ENCODE data around the gene SAMD9.
A peak's percentile ranks its signal among the peaks of the same experiment; 100 is the strongest.

The SAMD9 gene

DNA sequence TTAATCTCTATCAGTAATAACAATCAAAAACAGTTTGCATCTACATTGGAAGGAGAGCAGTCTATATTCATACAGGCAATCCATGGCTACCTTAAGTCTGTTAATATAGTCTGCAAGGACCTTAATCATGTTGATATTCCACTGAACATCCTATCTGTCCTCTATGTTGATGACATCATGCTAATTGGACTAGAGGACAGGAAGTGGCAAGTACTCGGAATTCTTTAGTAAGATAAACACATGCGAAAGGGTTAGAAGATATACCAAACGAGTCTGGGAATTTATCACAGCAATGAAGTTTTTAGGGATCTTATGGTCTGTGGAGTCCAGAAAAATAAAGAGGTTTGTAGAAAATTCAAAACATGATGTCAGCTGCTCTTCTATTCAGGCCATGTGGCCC, 41.7 kb upstream of the SAMD9 start:
- no peak for TF ChIP-seq CTCF (IDR thresholded peaks at IDR 0.05; ENCODE audit: poor library complexity, severe bottlenecking)
- ATAC-seq (ENCODE audit: low read depth), result no peak

DNA sequence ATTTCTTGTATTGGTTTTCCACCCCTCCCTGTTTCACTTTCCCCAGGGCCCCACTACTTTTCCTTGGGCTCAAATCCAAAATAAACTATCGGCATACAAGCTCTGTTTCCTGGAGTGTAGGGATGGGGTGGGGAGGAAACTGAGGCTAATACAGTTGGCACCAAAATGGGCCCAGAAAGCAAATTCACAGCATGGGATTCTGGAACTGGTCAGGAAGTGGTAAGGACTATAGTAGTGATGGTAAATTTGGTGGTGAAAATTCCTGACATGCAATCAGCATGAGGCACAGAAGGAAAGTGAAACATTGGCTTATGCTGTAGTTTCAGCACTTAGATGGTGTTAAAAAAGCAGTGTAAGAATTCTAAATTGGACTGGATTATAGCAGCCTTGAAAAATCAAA, 39.1 kb upstream of the SAMD9 start:
- DNase-seq (ENCODE audit: low spot score), result no peak
- H3K27me3 ChIP-seq (ENCODE audit: insufficient read depth, poor library complexity, severe bottlenecking), result no peaks in the 10 kb centered on the region
- H3K36me3 ChIP-seq (ENCODE audit: low read depth), result no peaks in the 10 kb centered on the region
- no peak overlapping the region for H3K27ac ChIP-seq (ENCODE audit: poor library complexity, severe bottlenecking)
- ATAC-seq (ENCODE audit: low read depth), result no peak
- H3K9me3 ChIP-seq (ENCODE audit: severe bottlenecking), result peaks cover 1% of the 10 kb centered on the region
- H3K4me1 ChIP-seq (ENCODE audit: insufficient read depth, poor library complexity, severe bottlenecking), result no peaks in the 10 kb centered on the region
- no peak for TF ChIP-seq CTCF (IDR thresholded peaks at IDR 0.05; ENCODE audit: poor library complexity, severe bottlenecking)
- H3K4me3 ChIP-seq (ENCODE audit: severe bottlenecking), result no peak overlapping the region

More for the DNA sequence above, 41.7 kb upstream of the SAMD9 start:
- Histone ChIP-seq H3K27me3 (ENCODE audit: insufficient read depth, poor library complexity, severe bottlenecking) (no peaks in the 10 kb centered on the region), H3K9me3 (ENCODE audit: severe bottlenecking) (peaks cover 1% of the 10 kb centered on the region), H3K27ac (ENCODE audit: poor library complexity, severe bottlenecking) (no peak overlapping the region), H3K4me3 (ENCODE audit: severe bottlenecking) (no peak overlapping the region), H3K4me1 (ENCODE audit: insufficient read depth, poor library complexity, severe bottlenecking) (no peaks in the 10 kb centered on the region), H3K36me3 (ENCODE audit: low read depth) (no peaks in the 10 kb centered on the region)
- no peak for DNase-seq (ENCODE audit: low spot score)

DNA sequence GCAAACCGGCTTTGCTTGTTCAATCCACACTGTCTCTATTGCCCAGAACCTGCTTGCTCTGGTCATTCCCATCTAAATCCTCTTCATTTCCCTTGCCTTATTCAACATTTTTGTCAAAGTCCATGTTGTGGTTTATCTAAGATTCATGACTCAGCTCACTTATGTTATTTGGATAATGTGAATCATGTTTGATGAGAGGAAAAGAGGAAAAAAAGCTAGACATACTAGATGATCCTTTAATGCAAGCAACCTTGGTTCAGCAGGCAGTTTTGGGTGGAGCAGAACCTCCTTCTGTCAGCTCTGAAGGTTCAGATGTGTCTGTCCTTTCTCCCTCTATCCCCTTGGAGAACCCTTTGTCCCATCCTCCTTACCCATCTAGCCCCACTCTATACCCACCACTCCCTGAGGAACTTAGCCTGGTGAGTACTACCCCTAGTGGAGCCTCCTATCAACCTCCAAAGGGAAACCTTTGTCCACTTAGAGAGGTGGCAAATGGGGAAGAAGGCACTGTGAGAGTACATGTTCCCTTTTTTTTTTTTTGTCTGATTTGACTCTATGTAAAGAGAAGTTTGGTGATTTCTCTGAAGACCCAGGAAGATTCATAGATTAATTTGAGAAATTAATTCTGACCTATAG, 32.5 kb upstream of the SAMD9 start:
- H3K27ac ChIP-seq (ENCODE audit: poor library complexity, severe bottlenecking), result no peak overlapping the region

GRCh38 chr7:93148727-93149126, 30.9 kb upstream of the SAMD9 start:
- H3K36me3 ChIP-seq (ENCODE audit: low read depth), result no peaks in the 10 kb centered on the region
- no peaks in the 10 kb centered on the region for H3K27me3 ChIP-seq (ENCODE audit: insufficient read depth, poor library complexity, severe bottlenecking)
- no peak for ATAC-seq (ENCODE audit: low read depth)
- TF ChIP-seq CTCF (IDR thresholded peaks at IDR 0.05; ENCODE audit: poor library complexity, severe bottlenecking), result no peak
- H3K27ac ChIP-seq (ENCODE audit: poor library complexity, severe bottlenecking), result no peak overlapping the region
- DNase-seq (ENCODE audit: low spot score), result no peak
- peaks cover 5% of the 10 kb centered on the region for H3K4me1 ChIP-seq (ENCODE audit: insufficient read depth, poor library complexity, severe bottlenecking)
- no peaks in the 10 kb centered on the region for H3K9me3 ChIP-seq (ENCODE audit: severe bottlenecking)
- no peak overlapping the region for H3K4me3 ChIP-seq (ENCODE audit: severe bottlenecking)

More for the DNA sequence above, 32.5 kb upstream of the SAMD9 start:
- DNase-seq (ENCODE audit: low spot score) (no peak), ATAC-seq (ENCODE audit: low read depth) (peak; percentile 66)
- Histone ChIP-seq H3K9me3 (ENCODE audit: severe bottlenecking) (no peaks in the 10 kb centered on the region), H3K4me1 (ENCODE audit: insufficient read depth, poor library complexity, severe bottlenecking) (peaks cover 5% of the 10 kb centered on the region), H3K4me3 (ENCODE audit: severe bottlenecking) (no peak overlapping the region), H3K27me3 (ENCODE audit: insufficient read depth, poor library complexity, severe bottlenecking) (no peaks in the 10 kb centered on the region), H3K36me3 (ENCODE audit: low read depth) (no peaks in the 10 kb centered on the region)
- TF ChIP-seq CTCF (IDR thresholded peaks at IDR 0.05; ENCODE audit: poor library complexity, severe bottlenecking), result no peak

DNA sequence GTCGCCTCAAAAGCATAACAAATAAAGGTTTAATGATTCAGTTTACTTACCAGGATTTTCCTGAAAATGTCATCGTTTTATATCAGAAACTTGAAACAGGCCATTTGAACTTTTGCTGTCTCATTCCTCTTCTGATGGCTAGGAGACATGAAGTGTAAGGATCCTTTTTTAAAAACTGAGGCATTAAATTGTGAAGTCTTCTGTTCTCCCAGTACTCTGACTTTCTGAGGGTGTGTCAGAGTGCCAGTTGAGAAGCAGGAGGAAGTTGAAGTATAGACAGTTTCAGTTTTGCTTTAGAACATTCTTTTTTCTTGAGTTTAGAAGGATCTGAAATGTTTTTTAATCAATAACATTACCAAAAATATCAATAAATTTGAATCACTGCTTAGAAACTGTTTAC, 30.4 kb upstream of the SAMD9 start, which contains the start of gene SAMD9L:
Gene SAMD9L (minus strand): TSS at position 242 of the 400 bp plus-strand sequence. CDS start 12,414 bp downstream, outside the sequence.
- ATAC-seq (ENCODE audit: low read depth) (peak; percentile 47; the same call in 1 of the 3 replicates), DNase-seq (ENCODE audit: low spot score) (no peak)
- H3K4me3 ChIP-seq (ENCODE audit: severe bottlenecking), result peak within 1 kb of the TSS; percentile 23
- no peaks in the 10 kb centered on the region for H3K27me3 ChIP-seq (ENCODE audit: insufficient read depth, poor library complexity, severe bottlenecking)
- H3K36me3 ChIP-seq (ENCODE audit: low read depth), result no peaks in the 10 kb centered on the region
- peaks cover 5% of the 10 kb centered on the region for H3K4me1 ChIP-seq (ENCODE audit: insufficient read depth, poor library complexity, severe bottlenecking)
- no peak within 1 kb of the TSS for H3K27ac ChIP-seq (ENCODE audit: poor library complexity, severe bottlenecking)
- no peaks in the 10 kb centered on the region for H3K9me3 ChIP-seq (ENCODE audit: severe bottlenecking)
- TF ChIP-seq CTCF (IDR thresholded peaks at IDR 0.05; ENCODE audit: poor library complexity, severe bottlenecking), result no peak

Measured in RWPE2 (cell line).